Keratinocyte (primary cell): ENCODE results near the gene NUP210L. TPM values are rescaled to one million over a fixed set of nuclear protein-coding genes. Genes with fewer than 3 reads are reported as not detected.
"Not testable (repeated sequence)": the region's sequence is repeated elsewhere in the genome, so short reads cannot be mapped to it uniquely, and the experiment has no call there.

Experiments used
- DNase-seq: peaks from one replicate; pipeline ENCODE4 v3.0.0-alpha.2; 2011; ENCODE audit warnings: low read depth, missing footprints, low spot score
- FAIRE-seq: peaks from 2 replicates; lab custom pipeline; 2011; peaks lifted over from hg19 to GRCh38; lab: Jason Lieb, UNC
- H2AFZ ChIP-seq: 2 replicates; pipeline ENCODE4 v1.6.0; 2012; ENCODE audit warnings: low read length, control low read depth, inconsistent platforms; ENCODE audit not compliant: control insufficient read depth
- H3K27ac ChIP-seq: 2 replicates; pipeline ENCODE4 v1.5.1; 2011; ENCODE audit warnings: low read length; ENCODE audit not compliant: control insufficient read depth, insufficient read depth
- H3K27me3 ChIP-seq: 3 replicates; pipeline ENCODE4 v1.6.0; 2011; ENCODE audit warnings: low read length; ENCODE audit not compliant: control insufficient read depth, insufficient read depth; ENCODE audit errors: extremely low read depth
- H3K36me3 ChIP-seq, 2 experiments: 2 replicates in 1 of 2; 3 replicates in 1 of 2; pipeline ENCODE4 v1.5.1; 2011; ENCODE audit warnings: low read length in 2 of 2, mild to moderate bottlenecking in 1 of 2; ENCODE audit not compliant: control insufficient read depth in 2 of 2, insufficient read depth in 2 of 2; ENCODE audit errors: extremely low read depth in 1 of 2
- H3K4me1 ChIP-seq: 3 replicates; pipeline ENCODE4 v1.5.1; 2011; ENCODE audit warnings: low read length; ENCODE audit not compliant: control insufficient read depth, insufficient read depth; ENCODE audit errors: extremely low read depth
- H3K4me2 ChIP-seq: 3 replicates; pipeline ENCODE4 v1.6.0; 2011; ENCODE audit warnings: low read depth, low read length; ENCODE audit not compliant: control insufficient read depth, insufficient read depth; ENCODE audit errors: extremely low read depth
- H3K4me3 ChIP-seq, 3 experiments: fragments of 200-600 bp in 1 of 3; sonication (generic) in 1 of 3; 2 replicates in 2 of 3; 3 replicates in 1 of 3; pipeline ENCODE4 v1.5.1; 2011 to 2016; ENCODE audit warnings: low read length in 3 of 3, mild to moderate bottlenecking in 3 of 3, control low read depth in 2 of 3, inconsistent platforms in 1 of 3, low read depth in 1 of 3, mixed read lengths in 1 of 3, mixed run types in 1 of 3, moderate library complexity in 1 of 3; ENCODE audit not compliant: control insufficient read depth in 2 of 3, insufficient read depth in 2 of 3; ENCODE audit errors: extremely low read depth in 1 of 3
- H3K79me2 ChIP-seq: 2 replicates; pipeline ENCODE4 v1.6.0; 2012; ENCODE audit warnings: low read length; ENCODE audit not compliant: control insufficient read depth, insufficient read depth
- H3K9ac ChIP-seq: 3 replicates; pipeline ENCODE4 v1.6.0; 2011; ENCODE audit warnings: low read length; ENCODE audit not compliant: control insufficient read depth, insufficient read depth; ENCODE audit errors: extremely low read depth
- H3K9me1 ChIP-seq: 3 replicates; pipeline ENCODE4 v1.6.0; 2011; ENCODE audit warnings: low read length; ENCODE audit not compliant: control insufficient read depth, insufficient read depth; ENCODE audit errors: extremely low read depth
- H3K9me3 ChIP-seq: 2 replicates; pipeline ENCODE4 v1.5.1; 2012; ENCODE audit warnings: low read depth, low read length; ENCODE audit not compliant: control insufficient read depth
- H4K20me1 ChIP-seq: 3 replicates; pipeline ENCODE4 v1.6.0; 2011; ENCODE audit warnings: low read length; ENCODE audit not compliant: control insufficient read depth, insufficient read depth; ENCODE audit errors: extremely low read depth
- CTCF ChIP-seq, 3 experiments: IDR thresholded peaks in 1 of 3; conservative IDR thresholded peaks in 1 of 3; optimal IDR thresholded peaks in 1 of 3; 2 replicates in 2 of 3; 3 replicates in 1 of 3; pipeline versions ENCODE3 to v1.5.1; 2011; ENCODE audit warnings: low read length in 3 of 3, mild to moderate bottlenecking in 3 of 3, moderate library complexity in 2 of 3, control low read depth in 1 of 3, inconsistent platforms in 1 of 3; ENCODE audit not compliant: insufficient read depth in 2 of 3; ENCODE audit errors: extremely low read depth in 1 of 3
- EZH2 ChIP-seq: IDR thresholded peaks from one replicate; pipeline ENCODE4 v1.6.1; 2012; ENCODE audit warnings: inconsistent platforms, mild to moderate bottlenecking, low read length, moderate library complexity
- dilution Hi-C: fragments of 300-500 bp; cut with MboI; formaldehyde crosslinking; loops from one replicate; pipeline ENCODE4 v1.7.0; 2020; ENCODE audit warnings: low sequenced_read_pairs; ENCODE audit not compliant: extremely low pct_ligation_motif_present
- polyA plus RNA-seq, 5 experiments: library from polyadenylated mRNA; depleted of rRNA in 3 of 5; stranded (reverse) in 3 of 5; stranded (forward) in 1 of 5; unstranded in 1 of 5; fragments of >200 nt; gene quantifications; 1 replicate in 1 of 5; 2 replicates in 3 of 5; 3 replicates in 1 of 5; pipeline versions ENCODE4 v1.2.1 to v1.2.3, GENCODE V29; 2011 to 2012; ENCODE audit warnings: missing spikeins in 2 of 5, low read depth in 1 of 5, low replicate concordance in 1 of 5

NUP210L gene
- polyA plus RNA-seq, 1 donor (not counting 4 experiments of a cell fraction or from before 2014, with no cell fraction given) = 0.01 TPM

GRCh38 chr1:154148807-154149206 is 6.1 kb downstream of the NUP210L start:
- H3K27ac ChIP-seq = no peak overlapping the region
- no peak overlapping the region for H2AFZ ChIP-seq
- H3K4me1 ChIP-seq = no peaks in the 10 kb centered on the region
- dilution Hi-C loops = no loop called here
- no peak for FAIRE-seq
- no peaks in the 10 kb centered on the region for H3K79me2 ChIP-seq
- no peak overlapping the region for H3K9ac ChIP-seq
- DNase-seq = no peak
- H3K9me1 ChIP-seq = no peaks in the 10 kb centered on the region
- H3K9me3 ChIP-seq = no peaks in the 10 kb centered on the region
- H3K4me3 ChIP-seq = no peak overlapping the region
- no peaks in the 10 kb centered on the region for H4K20me1 ChIP-seq
- TF ChIP-seq EZH2 (no peak), CTCF (optimal IDR thresholded peaks at IDR 0.05 in 1 of 3, IDR thresholded peaks at IDR 0.05 in 1 of 3, conservative IDR thresholded peaks at IDR 0.05 in 1 of 3; ENCODE audit: extremely low read depth in 1 of 3, insufficient read depth in 2 of 3, low read length in 3 of 3) (no peak)
- no peaks in the 10 kb centered on the region for H3K36me3 ChIP-seq
- no peak overlapping the region for H3K4me2 ChIP-seq
- no peaks in the 10 kb centered on the region for H3K27me3 ChIP-seq

GRCh38 chr1:154147505-154147904 is 7.4 kb downstream of the NUP210L start:
- H3K36me3 ChIP-seq, H3K27ac ChIP-seq, H3K4me1 ChIP-seq, H2AFZ ChIP-seq, H3K4me3 ChIP-seq, H4K20me1 ChIP-seq, H3K9me1 ChIP-seq, H3K27me3 ChIP-seq, H3K4me2 ChIP-seq, H3K9ac ChIP-seq, DNase-seq, H3K79me2 ChIP-seq, dilution Hi-C loops, H3K9me3 ChIP-seq, FAIRE-seq: not testable (repeated sequence)

GRCh38 chr1:154145986-154146385 is 8.9 kb downstream of the NUP210L start:
- Histone ChIP-seq H3K4me1 (no peaks in the 10 kb centered on the region), H3K27ac (no peak overlapping the region), H3K4me2 (no peak overlapping the region), H3K79me2 (no peaks in the 10 kb centered on the region), H4K20me1 (no peaks in the 10 kb centered on the region), H3K9me1 (no peaks in the 10 kb centered on the region), H3K27me3 (no peaks in the 10 kb centered on the region), H3K9me3 (no peaks in the 10 kb centered on the region), H2AFZ (no peak overlapping the region), H3K9ac (no peak overlapping the region), H3K4me3 (no peak overlapping the region), H3K36me3 (no peaks in the 10 kb centered on the region)
- TF ChIP-seq CTCF (optimal IDR thresholded peaks at IDR 0.05 in 1 of 3, IDR thresholded peaks at IDR 0.05 in 1 of 3, conservative IDR thresholded peaks at IDR 0.05 in 1 of 3; ENCODE audit: extremely low read depth in 1 of 3, insufficient read depth in 2 of 3, low read length in 3 of 3) = peak in 2 of 3 experiments; percentile 13 to 23
- TF ChIP-seq EZH2 = no peak
- dilution Hi-C loops = no loop called here
- DNase-seq = no peak
- FAIRE-seq = no peak
